Measurements from ENCODE around the gene TTN. TPM values are rescaled to one million over a fixed set of nuclear protein-coding genes. Genes with fewer than 3 reads are reported as not detected.

TTN gene
- total RNA-seq (2014; rRNA removed; shearing (Covaris generic); ENCODE audit: low replicate concordance): under 0.01 TPM in 2 replicates

GRCh38 chr2:178807227-178808008 lies at the start of gene TTN:
TTN (minus strand) TSS chr2:178807423; CDS start chr2:178804642, 2,781 bp downstream.
- Histone ChIP-seq H3K4me3 (ENCODE audit: low read length) (no peak within 1 kb of the TSS), H3K9ac (ENCODE audit: low read length) (no peak within 1 kb of the TSS), H3K9me2 (replicated peaks; ENCODE audit: insufficient read depth, low read length) (no peaks in the 10 kb centered on the region), H3K27me3 (ENCODE audit: low read length) (no peaks in the 10 kb centered on the region), H3K4me2 (ENCODE audit: low read depth, low read length, poor library complexity, severe bottlenecking) (no peak within 1 kb of the TSS), H4K20me1 (ENCODE audit: insufficient read depth, low read depth, low read length) (no peaks in the 10 kb centered on the region), H3K36me3 (ENCODE audit: insufficient read depth, low read length) (no peaks in the 10 kb centered on the region), H3K4me1 (ENCODE audit: low read length) (no peaks in the 10 kb centered on the region), H2AFZ (ENCODE audit: low read length) (no peak within 1 kb of the TSS), H3K27ac (ENCODE audit: low read length) (no peak within 1 kb of the TSS), H3K79me2 (ENCODE audit: low read length) (no peaks in the 10 kb centered on the region), H3K9me3 (ENCODE audit: low read length) (no peaks in the 10 kb centered on the region)
- DNase-seq: no peak

GRCh38 chr2:178855151-178855550 lies 47.9 kb upstream of the TTN start:
- H3K4me3 ChIP-seq (ENCODE audit: low read length): no peak overlapping the region
- H3K4me2 ChIP-seq (ENCODE audit: low read depth, low read length, poor library complexity, severe bottlenecking): no peak overlapping the region
- H3K9me2 ChIP-seq (replicated peaks; ENCODE audit: insufficient read depth, low read length): no peaks in the 10 kb centered on the region
- H3K79me2 ChIP-seq (ENCODE audit: low read length): no peaks in the 10 kb centered on the region
- H4K20me1 ChIP-seq (ENCODE audit: insufficient read depth, low read depth, low read length): no peaks in the 10 kb centered on the region
- H3K27ac ChIP-seq (ENCODE audit: low read length): no peak overlapping the region
- no peak overlapping the region for H2AFZ ChIP-seq (ENCODE audit: low read length)
- H3K27me3 ChIP-seq (ENCODE audit: low read length): no peaks in the 10 kb centered on the region
- no peak overlapping the region for H3K9ac ChIP-seq (ENCODE audit: low read length)
- no peaks in the 10 kb centered on the region for H3K9me3 ChIP-seq (ENCODE audit: low read length)
- DNase-seq: no peak
- no peaks in the 10 kb centered on the region for H3K4me1 ChIP-seq (ENCODE audit: low read length)
- no peaks in the 10 kb centered on the region for H3K36me3 ChIP-seq (ENCODE audit: insufficient read depth, low read length)

- Histone ChIP-seq H3K4me1 (ENCODE audit: low read length) (no peaks in the 10 kb centered on the region), H4K20me1 (ENCODE audit: insufficient read depth, low read depth, low read length) (no peaks in the 10 kb centered on the region), H3K4me2 (ENCODE audit: low read depth, low read length, poor library complexity, severe bottlenecking) (no peak overlapping the region), H3K9me2 (replicated peaks; ENCODE audit: insufficient read depth, low read length) (no peaks in the 10 kb centered on the region), H3K79me2 (ENCODE audit: low read length) (no peaks in the 10 kb centered on the region), H3K27me3 (ENCODE audit: low read length) (no peaks in the 10 kb centered on the region), H3K9ac (ENCODE audit: low read length) (no peak overlapping the region), H3K36me3 (ENCODE audit: insufficient read depth, low read length) (no peaks in the 10 kb centered on the region), H3K4me3 (ENCODE audit: low read length) (no peak overlapping the region), H2AFZ (ENCODE audit: low read length) (no peak overlapping the region), H3K9me3 (ENCODE audit: low read length) (no peaks in the 10 kb centered on the region), H3K27ac (ENCODE audit: low read length) (no peak overlapping the region)
- DNase-seq: no peak
Measured at GRCh38 chr2:178848335-178848734, 41.1 kb upstream of the TTN start.

- H3K27me3 ChIP-seq (ENCODE audit: low read length): no peaks in the 10 kb centered on the region
- no peaks in the 10 kb centered on the region for H3K36me3 ChIP-seq (ENCODE audit: insufficient read depth, low read length)
- H3K4me2 ChIP-seq (ENCODE audit: low read depth, low read length, poor library complexity, severe bottlenecking): no peak overlapping the region
- no peaks in the 10 kb centered on the region for H3K9me3 ChIP-seq (ENCODE audit: low read length)
- H3K9me2 ChIP-seq (replicated peaks; ENCODE audit: insufficient read depth, low read length): no peaks in the 10 kb centered on the region
- H3K4me1 ChIP-seq (ENCODE audit: low read length): no peaks in the 10 kb centered on the region
- H3K4me3 ChIP-seq (ENCODE audit: low read length): no peak overlapping the region
- no peak for DNase-seq
- no peak overlapping the region for H3K9ac ChIP-seq (ENCODE audit: low read length)
- H3K79me2 ChIP-seq (ENCODE audit: low read length): no peaks in the 10 kb centered on the region
- no peak overlapping the region for H3K27ac ChIP-seq (ENCODE audit: low read length)
- H4K20me1 ChIP-seq (ENCODE audit: insufficient read depth, low read depth, low read length): no peaks in the 10 kb centered on the region
- no peak overlapping the region for H2AFZ ChIP-seq (ENCODE audit: low read length)
Measured at GRCh38 chr2:178846458-178846802, 39.2 kb upstream of the TTN start.

GRCh38 chr2:178845566-178846457 lies 38.6 kb upstream of the TTN start:
- Histone ChIP-seq H3K4me2 (ENCODE audit: low read depth, low read length, poor library complexity, severe bottlenecking) (no peak overlapping the region), H3K9me2 (replicated peaks; ENCODE audit: insufficient read depth, low read length) (no peaks in the 10 kb centered on the region), H3K4me1 (ENCODE audit: low read length) (no peaks in the 10 kb centered on the region), H3K36me3 (ENCODE audit: insufficient read depth, low read length) (no peaks in the 10 kb centered on the region), H3K9me3 (ENCODE audit: low read length) (no peaks in the 10 kb centered on the region), H3K4me3 (ENCODE audit: low read length) (no peak overlapping the region), H3K27me3 (ENCODE audit: low read length) (no peaks in the 10 kb centered on the region), H4K20me1 (ENCODE audit: insufficient read depth, low read depth, low read length) (no peaks in the 10 kb centered on the region), H2AFZ (ENCODE audit: low read length) (no peak overlapping the region), H3K27ac (ENCODE audit: low read length) (no peak overlapping the region), H3K79me2 (ENCODE audit: low read length) (no peaks in the 10 kb centered on the region), H3K9ac (ENCODE audit: low read length) (no peak overlapping the region)
- DNase-seq: no peak

- no peak overlapping the region for H3K9ac ChIP-seq (ENCODE audit: low read length)
- H3K4me1 ChIP-seq (ENCODE audit: low read length): no peaks in the 10 kb centered on the region
- H3K4me3 ChIP-seq (ENCODE audit: low read length): no peak overlapping the region
- H3K27me3 ChIP-seq (ENCODE audit: low read length): no peaks in the 10 kb centered on the region
- H3K27ac ChIP-seq (ENCODE audit: low read length): no peak overlapping the region
- no peaks in the 10 kb centered on the region for H3K9me3 ChIP-seq (ENCODE audit: low read length)
- H3K79me2 ChIP-seq (ENCODE audit: low read length): no peaks in the 10 kb centered on the region
- no peaks in the 10 kb centered on the region for H4K20me1 ChIP-seq (ENCODE audit: insufficient read depth, low read depth, low read length)
- no peaks in the 10 kb centered on the region for H3K9me2 ChIP-seq (replicated peaks; ENCODE audit: insufficient read depth, low read length)
- H2AFZ ChIP-seq (ENCODE audit: low read length): no peak overlapping the region
- no peaks in the 10 kb centered on the region for H3K36me3 ChIP-seq (ENCODE audit: insufficient read depth, low read length)
- H3K4me2 ChIP-seq (ENCODE audit: low read depth, low read length, poor library complexity, severe bottlenecking): no peak overlapping the region
- DNase-seq: no peak
Measured at GRCh38 chr2:178844701-178845100, 37.5 kb upstream of the TTN start.

GRCh38 chr2:178844269-178844668 lies 37.0 kb upstream of the TTN start:
- H3K9me2 ChIP-seq (replicated peaks; ENCODE audit: insufficient read depth, low read length): no peaks in the 10 kb centered on the region
- no peak overlapping the region for H3K9ac ChIP-seq (ENCODE audit: low read length)
- no peaks in the 10 kb centered on the region for H3K79me2 ChIP-seq (ENCODE audit: low read length)
- H3K9me3 ChIP-seq (ENCODE audit: low read length): no peaks in the 10 kb centered on the region
- no peaks in the 10 kb centered on the region for H3K27me3 ChIP-seq (ENCODE audit: low read length)
- no peak overlapping the region for H3K4me2 ChIP-seq (ENCODE audit: low read depth, low read length, poor library complexity, severe bottlenecking)
- no peaks in the 10 kb centered on the region for H3K36me3 ChIP-seq (ENCODE audit: insufficient read depth, low read length)
- no peak overlapping the region for H3K4me3 ChIP-seq (ENCODE audit: low read length)
- no peak overlapping the region for H2AFZ ChIP-seq (ENCODE audit: low read length)
- DNase-seq: no peak
- no peaks in the 10 kb centered on the region for H3K4me1 ChIP-seq (ENCODE audit: low read length)
- H4K20me1 ChIP-seq (ENCODE audit: insufficient read depth, low read depth, low read length): no peaks in the 10 kb centered on the region
- H3K27ac ChIP-seq (ENCODE audit: low read length): no peak overlapping the region

GRCh38 chr2:178843697-178844096 lies 36.5 kb upstream of the TTN start:
- no peaks in the 10 kb centered on the region for H3K27me3 ChIP-seq (ENCODE audit: low read length)
- no peak overlapping the region for H3K27ac ChIP-seq (ENCODE audit: low read length)
- DNase-seq: no peak
- H3K4me3 ChIP-seq (ENCODE audit: low read length): no peak overlapping the region
- H4K20me1 ChIP-seq (ENCODE audit: insufficient read depth, low read depth, low read length): no peaks in the 10 kb centered on the region
- no peak overlapping the region for H2AFZ ChIP-seq (ENCODE audit: low read length)
- no peaks in the 10 kb centered on the region for H3K36me3 ChIP-seq (ENCODE audit: insufficient read depth, low read length)
- H3K9me3 ChIP-seq (ENCODE audit: low read length): no peaks in the 10 kb centered on the region
- H3K4me1 ChIP-seq (ENCODE audit: low read length): no peaks in the 10 kb centered on the region
- no peaks in the 10 kb centered on the region for H3K79me2 ChIP-seq (ENCODE audit: low read length)
- H3K4me2 ChIP-seq (ENCODE audit: low read depth, low read length, poor library complexity, severe bottlenecking): no peak overlapping the region
- H3K9ac ChIP-seq (ENCODE audit: low read length): no peak overlapping the region
- H3K9me2 ChIP-seq (replicated peaks; ENCODE audit: insufficient read depth, low read length): no peaks in the 10 kb centered on the region
